Stomach (tissue), 9 donors: ENCODE results near the gene ANKRD11. TPM values are rescaled to one million over a fixed set of nuclear protein-coding genes. Genes with fewer than 3 reads are reported as not detected.

Experiments
- DNase-seq, 2 donors: peaks; one replicate each; pipeline versions ENCODE4 v3.0.0 to v3.0.0-alpha.2; 2013 to 2019
- H3K27ac ChIP-seq, 5 donors: fragments of 200-600 bp in 4 of 5; sonication (generic) in 4 of 5; one replicate each; pipeline ENCODE4 v1.5.1; 2013 to 2019; ENCODE audit warnings: mild to moderate bottlenecking in 1 of 5, moderate library complexity in 1 of 5
- H3K27me3 ChIP-seq, 3 donors: fragments of 200-600 bp; sonication (generic); one replicate each; pipeline ENCODE4 v1.5.1; 2017 to 2019; ENCODE audit warnings: mixed run types in 1 of 3
- H3K36me3 ChIP-seq, 4 donors: fragments of 200-600 bp; sonication (generic); 1 replicate in 3 of 4; 2 replicates in 1 of 4; pipeline ENCODE4 v1.5.1; 2016 to 2019
- H3K4me1 ChIP-seq, 4 donors: fragments of 200-600 bp; sonication (generic); one replicate each; pipeline ENCODE4 v1.5.1; 2016 to 2019
- H3K4me3 ChIP-seq, 4 donors: fragments of 200-600 bp; sonication (generic) in 3 of 4; one replicate each; pipeline ENCODE4 v1.5.1; 2016 to 2019; ENCODE audit warnings: mild to moderate bottlenecking in 1 of 4
- H3K9me3 ChIP-seq, 4 donors: fragments of 200-600 bp; sonication (generic); one replicate each; pipeline ENCODE4 v1.5.1; 2016 to 2019
- CTCF ChIP-seq, 7 experiments: fragments of 450-650 bp in 4 of 7; fragments of 200-600 bp in 3 of 7; sonication (generic) in 3 of 7; IDR thresholded peaks; one replicate each; pipeline ENCODE4 v1.5.1; 2016 to 2019; ENCODE audit warnings: antibody characterized with exemption in 7 of 7, control low read depth in 2 of 7, mild to moderate bottlenecking in 1 of 7
- EP300 ChIP-seq: sonication (generic); formaldehyde crosslinking; IDR thresholded peaks from one replicate; pipeline ENCODE4 v1.6.1; 2017; ENCODE audit warnings: antibody characterized with exemption
- POLR2A ChIP-seq, 4 donors: fragments of 450-650 bp; IDR thresholded peaks; one replicate each; pipeline ENCODE4 v1.6.1; 2016; ENCODE audit warnings: antibody characterized with exemption in 4 of 4, control low read depth in 2 of 4, mild to moderate bottlenecking in 1 of 4, moderate library complexity in 1 of 4
- POLR2AphosphoS5 ChIP-seq, 3 donors: sonication (generic); formaldehyde crosslinking; IDR thresholded peaks; one replicate each; pipeline ENCODE4 v1.6.1; 2016; ENCODE audit warnings: antibody characterized with exemption in 3 of 3
- WGBS, 5 donors: extraction: QIAGEN DNeasy Blood & Tissue Kit in 3 of 5; methylation state at CpG; one replicate each; pipeline versions ENCODE4 v1.1.5 to v1.1.7; 2013 to 2018; 5-methylcytosine and 5-hydroxymethylcytosine counted together
- intact Hi-C: fragments of 100-400 bp; cut with DNase I; formaldehyde crosslinking; loops from one replicate; pipeline ENCODE4 v1.15.1; 2023; ENCODE audit warnings: low total_unique reads
- polyA plus RNA-seq, 3 donors: library from polyadenylated mRNA; stranded (reverse); fragments of 200-250 nt; gene quantifications; one replicate each; pipeline ENCODE4 v1.2.3, GENCODE V29; 2013
- total RNA-seq, 5 donors: library from RNA; depleted of rRNA; stranded (reverse); fragments of >200 nt; gene quantifications; one replicate each; pipeline versions ENCODE4 v1.1.0 to v1.2.3, GENCODE V29; 2014 to 2016
- donor health status: healthy with polysubstance abuse.
- donor health status: Bipolar disorder and iron deficiency.
- donor health status: healthy.

ANKRD11 gene
- total and polyA plus RNA-seq, 8 donors = 25.4 to 350 (median 88.7) TPM

GRCh38 chr16:89507834-89508590 is 17.7 kb upstream of the ANKRD11 start, which contains the start of gene SPG7:
Gene SPG7, plus strand, starts transcription at chr16:89508403. Its CDS starts 15 bp downstream, at chr16:89508418.
- peaks cover 25 to 27% (median 27%) of the 10 kb centered on the region in 4 donors for H3K36me3 ChIP-seq
- intact Hi-C loops = no loop called here
- 0 to 1% (median 0%) methylated on average over 8 to 90 of the region's 90 CpGs for WGBS, 5 donors
- no peaks in the 10 kb centered on the region for H3K9me3 ChIP-seq
- no peaks in the 10 kb centered on the region for H3K27me3 ChIP-seq
- peaks cover 26 to 60% (median 48%) of the 10 kb centered on the region in 4 donors for H3K4me1 ChIP-seq
- DNase-seq = peak; percentile 89 to 98
- peak within 1 kb of the TSS; percentile 86 to 97 (median 96) for H3K27ac ChIP-seq
- H3K4me3 ChIP-seq = peak within 1 kb of the TSS; percentile 81 to 97 (median 96)
- TF ChIP-seq EP300 (no peak), POLR2AphosphoS5 (IDR thresholded peaks at IDR 0.05) (peak; percentile 75 to 89 (median 84)), POLR2A (IDR thresholded peaks at IDR 0.05) (peak in 1 of 4 donors; percentile 34), CTCF (IDR thresholded peaks at IDR 0.05) (no peak)

- Histone ChIP-seq H3K4me1 (peaks cover 26 to 61% (median 50%) of the 10 kb centered on the region in 4 donors), H3K4me3 (peak overlapping the region; percentile 81 to 97 (median 96)), H3K36me3 (peaks cover 19 to 20% (median 20%) of the 10 kb centered on the region in 4 donors), H3K27ac (peak overlapping the region; percentile 86 to 97 (median 96)), H3K9me3 (no peaks in the 10 kb centered on the region), H3K27me3 (no peaks in the 10 kb centered on the region)
- WGBS, 5 donors = 7 to 16% (median 9%) methylated on average over 18 to 42 of the region's 42 CpGs
- intact Hi-C loops = no loop called here
- TF ChIP-seq POLR2A (IDR thresholded peaks at IDR 0.05) (no peak), EP300 (no peak), CTCF (IDR thresholded peaks at IDR 0.05) (no peak), POLR2AphosphoS5 (IDR thresholded peaks at IDR 0.05) (no peak)
- peak; percentile 32 to 39 for DNase-seq
Observed at GRCh38 chr16:89507214-89507833, 17.0 kb upstream of the ANKRD11 start.

- Histone ChIP-seq H3K4me3 (peak overlapping the region; percentile 81 to 97 (median 96)), H3K36me3 (peaks cover 14 to 15% (median 15%) of the 10 kb centered on the region in 4 donors), H3K27ac (peak overlapping the region; percentile 71 to 97 (median 96)), H3K9me3 (no peaks in the 10 kb centered on the region), H3K27me3 (no peaks in the 10 kb centered on the region), H3K4me1 (peaks cover 26 to 66% (median 52%) of the 10 kb centered on the region in 4 donors)
- TF ChIP-seq POLR2A (IDR thresholded peaks at IDR 0.05) = no peak
- TF ChIP-seq EP300 = no peak
- TF ChIP-seq CTCF (IDR thresholded peaks at IDR 0.05) = no peak
- intact Hi-C loops = no loop called here
- no peak for DNase-seq
- WGBS, 5 donors = 44 to 62% (median 48%) methylated on average over 14 to 15 of the region's 15 CpGs
Observed at GRCh38 chr16:89506791-89507191, 16.4 kb upstream of the ANKRD11 start.

GRCh38 chr16:89506113-89506504 is 15.7 kb upstream of the ANKRD11 start:
- intact Hi-C loops = no loop called here
- peaks cover 26 to 68% (median 52%) of the 10 kb centered on the region in 4 donors for H3K4me1 ChIP-seq

More at GRCh38 chr16:89506113-89506504, 15.7 kb upstream of the ANKRD11 start:
- TF ChIP-seq POLR2A (IDR thresholded peaks at IDR 0.05) = no peak
- no peak for TF ChIP-seq CTCF (IDR thresholded peaks at IDR 0.05)
- no peak for TF ChIP-seq POLR2AphosphoS5 (IDR thresholded peaks at IDR 0.05)
- TF ChIP-seq EP300 = no peak
- peak; percentile 28 to 61 for DNase-seq
- 21 to 55% (median 42%) methylated on average over 4 of the region's 4 CpGs for WGBS, 5 donors
- peak overlapping the region in 2 of 4 donors; percentile 4 to 95 for H3K4me3 ChIP-seq
- H3K27ac ChIP-seq = peak overlapping the region; percentile 86 to 97 (median 96)
- no peaks in the 10 kb centered on the region for H3K27me3 ChIP-seq
- H3K36me3 ChIP-seq = peaks cover 8% of the 10 kb centered on the region in 4 donors
- no peaks in the 10 kb centered on the region for H3K9me3 ChIP-seq
